Measurements from ENCODE around the gene IPO5.

Gene IPO5

GRCh38 chr13:97953376-97953970, at the start of gene IPO5:
Gene IPO5 (plus strand): TSS chr13:97953675. CDS start chr13:97976697, 23,022 bp downstream.
- no peak for DNase-seq (ENCODE audit: low read depth in 2 of 2, low spot score in 1 of 2)

GRCh38 chr13:97904059-97904458, 49.4 kb upstream of the IPO5 start:
- DNase-seq (ENCODE audit: low read depth in 2 of 2, low spot score in 1 of 2) = no peak

- DNase-seq (ENCODE audit: low read depth in 2 of 2, low spot score in 1 of 2) = no peak
These were observed 48.0 kb upstream of the IPO5 start for GRCh38 chr13:97905517-97905916.

- no peak for DNase-seq (ENCODE audit: low read depth in 2 of 2, low spot score in 1 of 2)
These were observed 42.0 kb upstream of the IPO5 start for GRCh38 chr13:97911311-97912138.

- no peak for DNase-seq (ENCODE audit: low read depth in 2 of 2, low spot score in 1 of 2)
These were observed 41.3 kb upstream of the IPO5 start for GRCh38 chr13:97912139-97912535.

- DNase-seq (ENCODE audit: low read depth in 2 of 2, low spot score in 1 of 2) = no peak
These were observed 40.3 kb upstream of the IPO5 start for GRCh38 chr13:97913206-97913605.

GRCh38 chr13:97914540-97914939, 38.9 kb upstream of the IPO5 start:
- no peak for DNase-seq (ENCODE audit: low read depth in 2 of 2, low spot score in 1 of 2)

- DNase-seq (ENCODE audit: low read depth in 2 of 2, low spot score in 1 of 2) = no peak
These were observed 32.2 kb upstream of the IPO5 start for GRCh38 chr13:97921176-97921816.

- no peak for DNase-seq (ENCODE audit: low read depth in 2 of 2, low spot score in 1 of 2)
These were observed 25.2 kb upstream of the IPO5 start for GRCh38 chr13:97928301-97928700.

GRCh38 chr13:97932036-97932435, 21.4 kb upstream of the IPO5 start:
- no peak for DNase-seq (ENCODE audit: low read depth in 2 of 2, low spot score in 1 of 2)

- DNase-seq (ENCODE audit: low read depth in 2 of 2, low spot score in 1 of 2) = no peak
These were observed 20.8 kb upstream of the IPO5 start for GRCh38 chr13:97932647-97933046.

GRCh38 chr13:97933776-97934175, 19.7 kb upstream of the IPO5 start:
- no peak for DNase-seq (ENCODE audit: low read depth in 2 of 2, low spot score in 1 of 2)

- no peak for DNase-seq (ENCODE audit: low read depth in 2 of 2, low spot score in 1 of 2)
These were observed 18.9 kb upstream of the IPO5 start for GRCh38 chr13:97934590-97934989.

- no peak for DNase-seq (ENCODE audit: low read depth in 2 of 2, low spot score in 1 of 2)
These were observed 18.4 kb upstream of the IPO5 start for GRCh38 chr13:97935071-97935470.

- DNase-seq (ENCODE audit: low read depth in 2 of 2, low spot score in 1 of 2) = no peak
These were observed 17.4 kb upstream of the IPO5 start for GRCh38 chr13:97936036-97936435.

- DNase-seq (ENCODE audit: low read depth in 2 of 2, low spot score in 1 of 2) = no peak
These were observed 14.6 kb upstream of the IPO5 start for GRCh38 chr13:97938706-97939475.

GRCh38 chr13:97944396-97945029, 9.0 kb upstream of the IPO5 start:
- DNase-seq (ENCODE audit: low read depth in 2 of 2, low spot score in 1 of 2) = no peak

GRCh38 chr13:97945342-97945741, 8.1 kb upstream of the IPO5 start:
- no peak for DNase-seq (ENCODE audit: low read depth in 2 of 2, low spot score in 1 of 2)

- no peak for DNase-seq (ENCODE audit: low read depth in 2 of 2, low spot score in 1 of 2)
These were observed 7.6 kb upstream of the IPO5 start for GRCh38 chr13:97945792-97946419.

GRCh38 chr13:97946951-97947588, 6.4 kb upstream of the IPO5 start:
- no peak for DNase-seq (ENCODE audit: low read depth in 2 of 2, low spot score in 1 of 2)
